Measurements from ENCODE around the gene DPF3. TPM values are rescaled to one million over a fixed set of nuclear protein-coding genes. Genes with fewer than 3 reads are reported as not detected.

The DPF3 gene
- total RNA-seq, 1 experiment from 2014 or later = 0.31 TPM

DNA sequence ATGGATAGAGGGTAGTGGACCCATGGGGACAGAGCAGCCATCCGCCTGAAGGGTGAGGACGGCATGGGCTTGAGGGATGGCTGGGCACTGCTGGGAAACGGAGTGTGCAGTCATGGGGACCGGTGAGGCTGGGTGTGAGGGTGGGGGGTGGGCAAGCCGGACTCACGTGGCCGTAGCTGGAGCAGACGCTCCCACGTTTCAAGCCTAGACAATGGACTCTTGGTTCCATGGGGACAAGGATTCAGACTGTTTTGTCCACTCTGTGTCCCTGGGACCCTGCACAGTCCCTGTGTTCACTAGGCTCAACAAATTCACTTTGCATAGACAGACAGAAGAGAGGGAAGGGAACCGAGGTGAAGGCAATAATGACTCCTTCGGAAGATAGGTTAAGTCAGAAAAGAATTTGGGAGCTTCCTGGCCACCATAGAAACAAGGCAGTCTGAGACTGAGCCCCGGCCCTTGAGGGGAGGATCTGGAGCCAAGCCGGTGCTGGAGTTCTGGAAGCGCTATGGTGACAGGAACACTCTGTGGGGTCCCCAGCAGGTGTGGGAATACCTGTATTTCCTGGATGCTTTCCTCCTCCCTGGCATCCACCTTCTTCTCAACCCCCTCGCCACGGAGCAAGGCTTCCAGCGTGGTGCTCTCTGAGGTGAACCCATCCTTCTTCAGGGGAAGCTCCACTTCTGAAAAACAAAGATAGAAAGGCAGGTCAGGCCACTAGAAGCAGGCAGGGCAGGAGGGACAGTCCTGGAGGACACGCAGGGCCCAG is 162.5 kb downstream of the DPF3 start:
- no peak for DNase-seq (ENCODE audit: low spot score)
- H3K27ac Mint-ChIP-seq = no peak overlapping the region
- no peak overlapping the region for H3K4me3 Mint-ChIP-seq
- no peaks in the 10 kb centered on the region for H3K9me3 Mint-ChIP-seq
- ChIA-PET CTCF (interaction anchor here (0.6 kb wide), 1 partner anchor 1528 kb away, joined by 5 read pairs; no protein-coding TSS in a partner anchor), POLR2A (no interaction called here)
- H3K4me1 Mint-ChIP-seq = no peaks in the 10 kb centered on the region
- TF ChIP-seq MYBL2 (CRISPR knock-in tag; IDR thresholded peaks at IDR 0.05) = no peak
- no peak for TF ChIP-seq ZNF423 (CRISPR knock-in tag; IDR thresholded peaks at IDR 0.05)
- TF ChIP-seq E2F1 (CRISPR knock-in tag; IDR thresholded peaks at IDR 0.05) = no peak
- TF ChIP-seq, protein P1, sequence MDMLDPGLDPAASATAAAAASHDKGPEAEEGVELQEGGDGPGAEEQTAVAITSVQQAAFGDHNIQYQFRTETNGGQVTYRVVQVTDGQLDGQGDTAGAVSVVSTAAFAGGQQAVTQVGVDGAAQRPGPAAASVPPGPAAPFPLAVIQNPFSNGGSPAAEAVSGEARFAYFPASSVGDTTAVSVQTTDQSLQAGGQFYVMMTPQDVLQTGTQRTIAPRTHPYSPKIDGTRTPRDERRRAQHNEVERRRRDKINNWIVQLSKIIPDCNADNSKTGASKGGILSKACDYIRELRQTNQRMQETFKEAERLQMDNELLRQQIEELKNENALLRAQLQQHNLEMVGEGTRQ (CRISPR knock-in tag; IDR thresholded peaks at IDR 0.05) = no peak
- no peak for ATAC-seq
- H3K36me3 Mint-ChIP-seq = no peaks in the 10 kb centered on the region
- no peaks in the 10 kb centered on the region; the same call in 1 of the 2 replicates for H3K27me3 Mint-ChIP-seq (ENCODE audit: low read depth)

- Mint-ChIP-seq H3K9me3 (no peaks in the 10 kb centered on the region), H3K4me1 (no peaks in the 10 kb centered on the region), H3K27me3 (ENCODE audit: low read depth) (no peaks in the 10 kb centered on the region; the same call in 1 of the 2 replicates), H3K27ac (no peak overlapping the region), H3K4me3 (no peak overlapping the region), H3K36me3 (no peaks in the 10 kb centered on the region)
- no peak for DNase-seq (ENCODE audit: low spot score)
- ChIA-PET CTCF (no interaction called here), POLR2A (no interaction called here)
- ATAC-seq = no peak
- TF ChIP-seq, protein P2, sequence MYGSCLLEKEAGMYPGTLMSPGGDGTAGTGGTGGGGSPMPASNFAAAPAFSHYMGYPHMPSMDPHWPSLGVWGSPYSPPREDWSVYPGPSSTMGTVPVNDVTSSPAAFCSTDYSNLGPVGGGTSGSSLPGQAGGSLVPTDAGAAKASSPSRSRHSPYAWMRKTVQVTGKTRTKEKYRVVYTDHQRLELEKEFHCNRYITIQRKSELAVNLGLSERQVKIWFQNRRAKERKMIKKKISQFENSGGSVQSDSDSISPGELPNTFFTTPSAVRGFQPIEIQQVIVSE (CRISPR knock-in tag; IDR thresholded peaks at IDR 0.05; ENCODE audit: borderline replicate concordance) = no peak
- peak; percentile 100 for TF ChIP-seq HMGA2 (CRISPR knock-in tag; IDR thresholded peaks at IDR 0.05)
Measured at GRCh38 chr14:72730468-72730867, 163.4 kb downstream of the DPF3 start.

- DNase-seq (ENCODE audit: low spot score) = no peak
- CTCF ChIA-PET = no interaction called here
- Mint-ChIP-seq H3K36me3 (no peaks in the 10 kb centered on the region), H3K4me1 (no peaks in the 10 kb centered on the region), H3K27ac (no peak overlapping the region), H3K4me3 (no peak overlapping the region), H3K27me3 (ENCODE audit: low read depth) (no peaks in the 10 kb centered on the region; the same call in 1 of the 2 replicates), H3K9me3 (no peaks in the 10 kb centered on the region)
- POLR2A ChIA-PET = no interaction called here
- TF ChIP-seq TP53 (CRISPR knock-in tag; IDR thresholded peaks at IDR 0.05) = no peak
- TF ChIP-seq IRF2 (CRISPR knock-in tag; IDR thresholded peaks at IDR 0.05; ENCODE audit: borderline replicate concordance, low read depth) = no peak
- no peak for TF ChIP-seq TCF7 (CRISPR knock-in tag; IDR thresholded peaks at IDR 0.05; ENCODE audit: low read depth)
- no peak for TF ChIP-seq NFE2L1 (CRISPR knock-in tag; IDR thresholded peaks at IDR 0.05)
- no peak for TF ChIP-seq E2F1 (CRISPR knock-in tag; IDR thresholded peaks at IDR 0.05)
- no peak for TF ChIP-seq MAX (CRISPR knock-in tag; IDR thresholded peaks at IDR 0.05)
- TF ChIP-seq JAZF1 (CRISPR knock-in tag; IDR thresholded peaks at IDR 0.05) = no peak
- no peak for TF ChIP-seq FOXJ3 (CRISPR knock-in tag; IDR thresholded peaks at IDR 0.05; ENCODE audit: borderline replicate concordance)
- no peak for TF ChIP-seq ZNF416 (CRISPR knock-in tag; IDR thresholded peaks at IDR 0.05)
- TF ChIP-seq CREB1 (CRISPR knock-in tag; IDR thresholded peaks at IDR 0.05) = no peak
- TF ChIP-seq CTCF (IDR thresholded peaks at IDR 0.05) = no peak
- TF ChIP-seq, protein P3, sequence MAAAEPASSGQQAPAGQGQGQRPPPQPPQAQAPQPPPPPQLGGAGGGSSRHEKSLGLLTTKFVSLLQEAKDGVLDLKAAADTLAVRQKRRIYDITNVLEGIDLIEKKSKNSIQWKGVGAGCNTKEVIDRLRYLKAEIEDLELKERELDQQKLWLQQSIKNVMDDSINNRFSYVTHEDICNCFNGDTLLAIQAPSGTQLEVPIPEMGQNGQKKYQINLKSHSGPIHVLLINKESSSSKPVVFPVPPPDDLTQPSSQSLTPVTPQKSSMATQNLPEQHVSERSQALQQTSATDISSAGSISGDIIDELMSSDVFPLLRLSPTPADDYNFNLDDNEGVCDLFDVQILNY (CRISPR knock-in tag; IDR thresholded peaks at IDR 0.05) = no peak
- TF ChIP-seq FOXK1 (CRISPR knock-in tag; IDR thresholded peaks at IDR 0.05) = no peak
- no peak for TF ChIP-seq MYBL2 (CRISPR knock-in tag; IDR thresholded peaks at IDR 0.05)
- TF ChIP-seq, protein P4, sequence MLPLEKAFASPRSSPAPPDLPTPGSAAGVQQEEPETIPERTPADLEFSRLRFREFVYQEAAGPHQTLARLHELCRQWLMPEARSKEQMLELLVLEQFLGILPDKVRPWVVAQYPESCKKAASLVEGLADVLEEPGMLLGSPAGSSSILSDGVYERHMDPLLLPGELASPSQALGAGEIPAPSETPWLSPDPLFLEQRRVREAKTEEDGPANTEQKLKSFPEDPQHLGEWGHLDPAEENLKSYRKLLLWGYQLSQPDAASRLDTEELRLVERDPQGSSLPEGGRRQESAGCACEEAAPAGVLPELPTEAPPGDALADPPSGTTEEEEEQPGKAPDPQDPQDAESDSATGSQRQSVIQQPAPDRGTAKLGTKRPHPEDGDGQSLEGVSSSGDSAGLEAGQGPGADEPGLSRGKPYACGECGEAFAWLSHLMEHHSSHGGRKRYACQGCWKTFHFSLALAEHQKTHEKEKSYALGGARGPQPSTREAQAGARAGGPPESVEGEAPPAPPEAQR (CRISPR knock-in tag; IDR thresholded peaks at IDR 0.05) = no peak
- no peak for TF ChIP-seq ZNF219 (CRISPR knock-in tag; IDR thresholded peaks at IDR 0.05; ENCODE audit: borderline replicate concordance)
- TF ChIP-seq NFATC4 (CRISPR knock-in tag; IDR thresholded peaks at IDR 0.05) = no peak
- no peak for TF ChIP-seq CBFB (CRISPR knock-in tag; IDR thresholded peaks at IDR 0.05; ENCODE audit: low read depth)
- no peak for TF ChIP-seq CREM (CRISPR knock-in tag; IDR thresholded peaks at IDR 0.05)
- ATAC-seq = no peak
Measured at GRCh38 chr14:72726444-72726843, 167.5 kb downstream of the DPF3 start.
